OCI-LY1 (cell line): ENCODE data around the gene GLT8D2.

Source experiments
- H2AFZ ChIP-seq: fragments of 200-600 bp; sonication (generic), shearing (Covaris generic); 2 replicates; pipeline ENCODE4 v1.6.0; 2014; ENCODE audit warnings: antibody characterized with exemption, mild to moderate bottlenecking, low read length
- H3F3A ChIP-seq: fragments of 200-600 bp; sonication (generic), shearing (Covaris generic); 2 replicates; pipeline ENCODE4 v1.6.0; 2014; ENCODE audit warnings: mild to moderate bottlenecking, antibody characterized with exemption, low read length, moderate library complexity; ENCODE audit not compliant: insufficient read depth
- H3K27ac ChIP-seq: fragments of 200-600 bp; sonication (generic); 2 replicates; pipeline ENCODE4 v1.5.1; 2014; ENCODE audit warnings: low read length, mixed run types, mild to moderate bottlenecking, low read depth; ENCODE audit not compliant: poor library complexity, severe bottlenecking
- H3K27me3 ChIP-seq: fragments of 200-600 bp; sonication (generic); 2 replicates; pipeline ENCODE4 v1.6.0; 2014; ENCODE audit warnings: antibody characterized with exemption, mild to moderate bottlenecking, low read length, moderate library complexity; ENCODE audit not compliant: insufficient read depth
- H3K36me3 ChIP-seq: fragments of 200-600 bp; sonication (generic); 2 replicates; pipeline ENCODE4 v1.6.1; 2014; ENCODE audit warnings: mild to moderate bottlenecking, antibody characterized with exemption, low read length, moderate library complexity, mixed read lengths; ENCODE audit not compliant: insufficient read depth
- H3K4me1 ChIP-seq: fragments of 200-600 bp; sonication (generic); 2 replicates; pipeline ENCODE4 v1.5.1; 2014; ENCODE audit warnings: mild to moderate bottlenecking, low read length, moderate library complexity; ENCODE audit not compliant: insufficient read depth, severe bottlenecking
- H3K4me2 ChIP-seq: fragments of 200-600 bp; sonication (generic), shearing (Covaris generic); 2 replicates; pipeline ENCODE4 v1.6.1; 2014; ENCODE audit warnings: low read length
- H3K4me3 ChIP-seq: fragments of 200-600 bp; sonication (generic); 2 replicates; pipeline ENCODE4 v1.5.1; 2014; ENCODE audit warnings: low read length, low read depth, mild to moderate bottlenecking, mixed read lengths; ENCODE audit not compliant: poor library complexity, severe bottlenecking
- H3K79me2 ChIP-seq: fragments of 200-600 bp; shearing (Covaris generic); 2 replicates; pipeline ENCODE4 v1.6.1; 2016; ENCODE audit warnings: mixed run types, low read length, mixed read lengths; ENCODE audit not compliant: insufficient read depth
- H3K9ac ChIP-seq: fragments of 200-600 bp; sonication (generic), shearing (Covaris generic); 2 replicates; pipeline ENCODE4 v1.6.1; 2014; ENCODE audit warnings: mild to moderate bottlenecking, low read length, mixed read lengths
- H3K9me2 ChIP-seq: fragments of 200-600 bp; sonication (generic), shearing (Covaris generic); 2 replicates; pipeline ENCODE4 v1.6.1; 2014; ENCODE audit warnings: low read depth, mild to moderate bottlenecking, low read length, mixed read lengths
- H3K9me3 ChIP-seq: fragments of 200-600 bp; shearing (Covaris generic); 2 replicates; pipeline ENCODE4 v1.6.1; 2014; ENCODE audit warnings: low read length, mixed read lengths
- H4K20me1 ChIP-seq: fragments of 200-600 bp; sonication (generic), shearing (Covaris generic); 2 replicates; pipeline ENCODE4 v1.6.0; 2016; ENCODE audit warnings: mild to moderate bottlenecking, low read length; ENCODE audit not compliant: insufficient read depth
- CTCF ChIP-seq: fragments of 200-600 bp; sonication (generic), shearing (Covaris generic); IDR thresholded peaks from 2 replicates; pipeline ENCODE4 v1.5.1; 2017; ENCODE audit warnings: mild to moderate bottlenecking, antibody characterized with exemption, low read length, moderate library complexity, mixed read lengths
- EZH2 ChIP-seq: fragments of 200-600 bp; sonication (generic), shearing (Covaris generic); IDR thresholded peaks from 2 replicates; pipeline ENCODE4 v1.8.0; 2017; ENCODE audit warnings: borderline replicate concordance, mixed run types, mild to moderate bottlenecking, antibody characterized with exemption, low read length, moderate library complexity, mixed read lengths

The GLT8D2 gene

GRCh38 chr12:103966736-103967135 lies 83.3 kb downstream of the GLT8D2 start:
- no peaks in the 10 kb centered on the region for H3K9me2 ChIP-seq
- H3K27ac ChIP-seq: peak overlapping the region; percentile 61
- H3K27me3 ChIP-seq: no peaks in the 10 kb centered on the region
- peaks cover 56% of the 10 kb centered on the region for H3K79me2 ChIP-seq
- peak overlapping the region; percentile 92 for H3K9ac ChIP-seq
- no peak overlapping the region for H2AFZ ChIP-seq
- H3K4me3 ChIP-seq: peak overlapping the region; percentile 81
- H3K4me2 ChIP-seq: peak overlapping the region; percentile 77
- no peak for TF ChIP-seq EZH2
- no peaks in the 10 kb centered on the region for H3F3A ChIP-seq
- H3K9me3 ChIP-seq: no peaks in the 10 kb centered on the region
- no peaks in the 10 kb centered on the region for H4K20me1 ChIP-seq
- H3K36me3 ChIP-seq: no peaks in the 10 kb centered on the region; the same call in 1 of the 2 replicates
- H3K4me1 ChIP-seq: peaks cover 20% of the 10 kb centered on the region

DNA sequence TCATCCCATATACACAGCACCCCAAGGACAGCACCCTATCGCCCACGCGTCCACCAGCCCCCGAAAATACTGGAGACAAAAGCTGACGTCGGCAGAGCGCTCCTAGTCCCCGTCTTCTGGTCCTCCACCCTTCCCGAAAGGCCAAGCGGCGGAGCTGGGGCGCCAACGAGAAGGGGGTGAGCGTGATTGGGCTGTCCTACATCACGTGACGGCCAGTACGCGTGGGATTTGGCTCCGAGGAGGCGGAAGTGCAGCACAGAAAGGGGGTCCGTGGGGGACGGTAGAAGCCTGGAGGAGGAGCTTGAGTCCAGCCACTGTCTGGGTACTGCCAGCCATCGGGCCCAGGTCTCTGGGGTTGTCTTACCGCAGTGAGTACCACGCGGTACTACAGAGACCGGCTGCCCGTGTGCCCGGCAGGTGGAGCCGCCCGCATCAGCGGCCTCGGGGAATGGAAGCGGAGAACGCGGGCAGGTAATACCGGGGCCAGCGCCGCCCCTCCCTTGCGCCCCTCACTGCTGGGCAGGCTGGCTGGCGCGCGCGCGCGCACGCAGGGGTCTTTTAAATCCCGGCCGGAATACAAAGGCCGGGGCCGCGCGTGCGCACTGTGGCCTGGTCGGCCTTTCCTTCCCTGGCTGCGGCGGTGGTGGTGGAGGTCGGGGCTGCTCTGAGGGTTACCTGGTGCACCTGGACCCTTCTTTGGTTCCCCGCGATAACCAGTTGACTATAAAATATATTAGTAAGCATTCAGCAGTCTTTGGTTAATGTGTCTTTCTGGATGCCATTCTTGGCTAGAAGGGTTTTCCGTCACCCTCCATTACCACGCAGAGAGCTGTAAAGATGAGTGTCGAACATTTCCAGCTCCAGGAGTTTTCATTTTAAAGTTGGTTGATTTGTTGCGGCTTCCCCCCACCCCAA lies 84.1 kb downstream of the GLT8D2 start, which contains the start of gene TDG:
Gene TDG (plus strand): TSS at position 283 of the 915 bp plus-strand sequence. CDS start 166 bp downstream, at position 449.
- Histone ChIP-seq H3K9me3 (no peaks in the 10 kb centered on the region), H3K27me3 (no peaks in the 10 kb centered on the region), H3F3A (no peaks in the 10 kb centered on the region), H3K9ac (peak within 1 kb of the TSS; percentile 92), H3K4me3 (peak within 1 kb of the TSS; percentile 81), H3K4me2 (peak within 1 kb of the TSS; percentile 77), H3K36me3 (no peaks in the 10 kb centered on the region; the same call in 1 of the 2 replicates), H3K4me1 (peaks cover 20% of the 10 kb centered on the region), H4K20me1 (no peaks in the 10 kb centered on the region), H3K27ac (peak within 1 kb of the TSS; percentile 61), H3K9me2 (no peaks in the 10 kb centered on the region), H3K79me2 (peaks cover 53% of the 10 kb centered on the region), H2AFZ (no peak within 1 kb of the TSS)
- TF ChIP-seq EZH2: no peak
- TF ChIP-seq CTCF: no peak

- peak overlapping the region; percentile 61 for H3K27ac ChIP-seq
- no peak for TF ChIP-seq CTCF
- no peak for TF ChIP-seq EZH2
- no peaks in the 10 kb centered on the region for H4K20me1 ChIP-seq
- no peak overlapping the region for H2AFZ ChIP-seq
- H3K4me3 ChIP-seq: peak overlapping the region; percentile 81
- H3K9me2 ChIP-seq: no peaks in the 10 kb centered on the region
- H3K36me3 ChIP-seq: no peaks in the 10 kb centered on the region; the same call in 1 of the 2 replicates
- H3K4me1 ChIP-seq: peaks cover 20% of the 10 kb centered on the region
- H3K9ac ChIP-seq: peak overlapping the region; percentile 92
- H3K9me3 ChIP-seq: no peaks in the 10 kb centered on the region
- peak overlapping the region; percentile 71 for H3K4me2 ChIP-seq
- H3K27me3 ChIP-seq: no peaks in the 10 kb centered on the region
- H3K79me2 ChIP-seq: peaks cover 47% of the 10 kb centered on the region
- no peaks in the 10 kb centered on the region for H3F3A ChIP-seq
Measured at GRCh38 chr12:103965255-103965589, 84.8 kb downstream of the GLT8D2 start.
